Activated CD4-positive, alpha-beta T cell treated with anti-CD3 and anti-CD28 coated beads, Interleukin-10, Interleukin-2, amounts not matched to agents 100 ng/mL and 50 ng/mL, durations not matched to agents 16 hours and 8 hours (primary cell): ENCODE results near the gene TPTE.
"Not testable (repeated sequence)": the region's sequence is repeated elsewhere in the genome, so short reads cannot be mapped to it uniquely, and the experiment has no call there.

ENCODE experiments used
- DNase-seq: peaks from one replicate; pipeline ENCODE4 v3.0.0-alpha.2; 2020

Gene TPTE

GRCh38 chr21:10617133-10617752 is 95.9 kb downstream of the TPTE start:
- not testable (repeated sequence) for DNase-seq

DNA sequence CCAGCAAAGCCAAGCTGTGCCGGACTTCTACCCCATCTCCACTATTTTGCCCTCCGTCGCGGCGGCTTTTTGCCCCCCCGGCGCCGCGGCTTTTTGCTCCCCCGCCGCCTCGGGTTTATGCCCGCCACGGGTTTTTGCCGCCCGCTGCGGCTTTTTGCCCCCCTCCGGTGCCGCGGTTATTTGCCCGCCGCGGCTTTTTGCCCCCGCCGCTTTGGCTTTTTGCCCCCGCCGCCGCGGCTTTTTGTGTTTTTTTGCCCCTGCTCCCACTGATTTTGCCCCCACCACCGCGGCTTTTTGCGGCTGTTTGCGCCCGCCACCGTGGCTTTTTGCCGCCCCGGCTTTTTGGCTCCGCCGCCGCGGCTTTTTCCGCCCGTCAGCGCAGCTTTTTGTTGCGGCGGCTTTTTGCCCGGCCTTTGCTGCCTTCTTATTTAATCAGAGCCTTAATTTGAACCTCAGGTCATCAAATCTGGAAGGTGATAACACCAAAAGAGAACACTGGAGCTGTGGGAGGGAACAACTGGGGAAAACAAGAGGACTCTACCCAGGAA is 106.0 kb downstream of the TPTE start:
- DNase-seq = no peak

- DNase-seq = not testable (repeated sequence)
Measured at GRCh38 chr21:10629239-10629638, 107.9 kb downstream of the TPTE start.

GRCh38 chr21:10630829-10631228 is 109.4 kb downstream of the TPTE start:
- not testable (repeated sequence) for DNase-seq

GRCh38 chr21:10631316-10631715 is 109.9 kb downstream of the TPTE start:
- DNase-seq = not testable (repeated sequence)

DNA sequence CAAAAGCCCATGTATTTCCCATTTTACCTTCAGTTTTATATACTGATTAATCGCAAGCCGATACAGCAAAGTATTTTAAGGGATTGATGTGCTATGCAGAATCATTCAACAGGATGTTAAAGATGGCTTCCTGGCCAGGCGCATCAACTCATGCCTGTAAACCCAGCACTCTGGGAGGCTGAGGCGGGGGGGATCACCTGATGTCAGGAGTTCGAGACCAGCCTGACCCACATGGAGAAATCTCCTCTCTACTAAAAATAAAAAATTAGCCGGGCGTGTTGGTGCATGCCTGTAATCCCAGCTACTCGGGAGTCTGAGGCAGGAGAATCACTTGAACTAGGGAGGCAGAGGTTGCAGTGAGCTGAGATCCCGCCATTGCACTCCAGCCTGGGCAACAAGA is 116.8 kb downstream of the TPTE start:
- not testable (repeated sequence) for DNase-seq

DNA sequence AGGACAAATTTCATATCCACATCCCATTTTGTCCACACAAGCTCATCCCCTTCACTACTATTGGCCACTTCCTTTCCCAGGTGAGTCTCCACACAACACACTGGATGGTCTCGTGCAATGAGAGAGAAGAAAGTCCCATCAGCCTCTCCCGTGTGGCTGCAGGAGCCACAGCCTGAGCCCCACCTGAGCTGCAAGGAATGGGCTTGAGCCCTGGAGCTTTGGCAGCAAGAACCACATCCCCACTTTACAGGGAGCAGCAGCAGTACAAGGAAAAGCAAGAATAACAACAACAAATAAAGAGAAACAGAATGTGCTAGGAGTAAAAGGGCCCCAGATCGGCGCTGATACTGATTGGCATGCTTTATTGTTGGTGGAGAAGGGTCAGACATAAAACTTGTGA is 117.7 kb downstream of the TPTE start:
- DNase-seq = no peak

DNA sequence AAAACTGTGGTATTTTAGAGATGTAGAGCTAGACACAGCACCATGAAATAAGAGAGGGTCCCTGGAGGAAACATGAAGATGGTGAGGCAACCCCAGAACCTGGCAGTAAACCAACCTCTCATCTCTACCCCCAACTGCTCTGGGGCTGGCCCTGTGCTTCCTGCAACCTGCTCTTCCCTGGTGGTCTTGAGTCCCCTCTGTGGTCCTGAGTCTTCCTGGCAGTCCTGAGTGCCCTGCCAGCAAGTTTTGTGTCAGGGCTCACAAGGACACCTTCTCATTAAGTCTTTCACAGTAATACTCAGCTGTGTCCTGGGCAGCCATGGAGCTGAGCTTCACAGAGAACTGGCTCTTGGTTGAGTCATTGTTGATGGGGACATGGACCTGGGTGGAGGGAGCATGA is 118.4 kb downstream of the TPTE start:
- DNase-seq = not testable (repeated sequence)

DNA sequence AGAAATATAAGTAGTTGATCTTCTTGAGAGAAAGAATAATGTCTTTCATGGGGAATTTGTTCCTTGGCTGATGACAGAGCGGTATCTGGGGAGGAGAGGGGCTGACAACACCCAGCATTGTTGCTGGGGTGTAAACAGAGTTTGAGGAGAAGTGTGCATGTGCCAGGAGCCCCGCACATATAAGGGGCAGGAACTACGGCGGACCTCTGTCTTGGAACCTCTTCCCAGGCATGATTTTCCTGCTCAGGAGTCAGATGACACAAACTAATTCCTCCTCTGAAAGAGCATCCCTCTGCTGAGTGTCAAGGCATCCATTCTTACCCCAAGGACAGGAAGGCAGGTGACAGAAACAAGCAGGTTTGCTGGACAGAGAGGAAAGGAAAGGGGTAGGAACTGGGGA is 119.1 kb downstream of the TPTE start:
- no peak for DNase-seq

DNA sequence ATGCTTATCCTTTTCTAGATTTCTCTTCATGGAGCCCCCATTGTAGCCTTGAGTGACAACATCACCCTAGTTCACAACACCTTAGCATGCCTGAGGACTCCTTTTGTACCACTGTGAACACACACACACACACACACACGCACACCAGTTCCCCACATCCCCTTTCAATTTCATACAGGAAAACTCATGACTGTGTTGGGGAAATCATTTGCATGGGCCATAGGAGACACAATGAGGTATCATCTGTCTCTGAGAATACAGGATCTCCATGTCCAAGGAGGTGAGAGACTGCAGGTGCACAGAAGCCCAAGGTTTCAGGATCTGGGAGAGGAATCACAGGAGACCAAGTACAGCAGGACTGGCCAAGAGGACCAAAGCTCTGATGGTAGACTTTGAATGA is 119.7 kb downstream of the TPTE start:
- DNase-seq = no peak

- not testable (repeated sequence) for DNase-seq
Measured at GRCh38 chr21:10645667-10646066, 124.3 kb downstream of the TPTE start.

- not testable (repeated sequence) for DNase-seq
Measured at GRCh38 chr21:10649350-10650149, 128.2 kb downstream of the TPTE start.

DNA sequence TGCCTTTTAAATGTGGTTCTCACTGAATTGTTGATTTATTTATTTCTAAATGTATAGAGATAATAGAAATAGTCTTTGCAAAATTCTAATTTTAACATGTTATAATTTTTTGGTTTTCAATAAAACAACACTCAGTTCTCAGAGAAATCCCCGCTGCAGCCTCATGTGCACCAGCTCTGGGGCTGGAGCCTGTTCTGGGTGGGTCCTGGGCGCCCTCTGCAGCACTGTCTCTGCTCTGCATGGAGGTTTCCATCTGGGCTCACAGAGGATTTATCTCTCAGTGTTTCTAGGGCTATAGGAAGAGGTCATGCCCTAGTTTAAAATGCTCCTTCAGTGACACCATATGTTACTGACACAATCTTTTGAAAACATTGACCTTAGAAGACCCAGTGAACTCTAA is 128.9 kb downstream of the TPTE start:
- not testable (repeated sequence) for DNase-seq
